OCI-LY7 (cell line): ENCODE data around the gene ATP2C1. TPM values are rescaled to one million over a fixed set of nuclear protein-coding genes. Genes with fewer than 3 reads are reported as not detected.

Experiments used
- BruUV-seq: library from RNA; stranded (reverse); fragments of 400-500 nt; replicated peaks from 2 replicates; lab custom pipeline; 2021; lab: Mats Ljungman, UMichigan
- CTCF ChIA-PET: fragments of 300-600 bp; sonication (Branson Sonifier 250); formaldehyde crosslinking; loops from one replicate; lab custom pipeline; 2022; ENCODE audit warnings: antibody characterized with exemption; ENCODE audit not compliant: unreplicated experiment; lab: Charles Lee
- POLR2A ChIA-PET: fragments of 300-600 bp; sonication (Branson Sonifier 250); formaldehyde crosslinking; loops from one replicate; lab custom pipeline; 2022; ENCODE audit warnings: antibody characterized with exemption; lab: Charles Lee
- DNase-seq: peaks from one replicate; pipeline ENCODE4 v3.0.0-alpha.2; 2015; ENCODE audit warnings: low spot score
- H2AFZ ChIP-seq: fragments of 200-600 bp; sonication (generic), shearing (Covaris generic); 2 replicates; pipeline ENCODE4 v1.6.1; 2014; ENCODE audit warnings: mild to moderate bottlenecking, antibody characterized with exemption, low read length, moderate library complexity
- H3K27ac ChIP-seq: fragments of 200-600 bp; sonication (generic); 2 replicates; pipeline ENCODE4 v1.5.1; 2014; ENCODE audit warnings: mixed run types, low read depth, mild to moderate bottlenecking, moderate library complexity, low read length, inconsistent platforms; ENCODE audit not compliant: poor library complexity, severe bottlenecking
- H3K36me3 ChIP-seq: fragments of 200-600 bp; sonication (generic); 2 replicates; pipeline ENCODE4 v1.6.1; 2014; ENCODE audit warnings: mild to moderate bottlenecking, antibody characterized with exemption, low read length, moderate library complexity, mixed read lengths; ENCODE audit not compliant: insufficient read depth
- H3K4me1 ChIP-seq: fragments of 200-600 bp; sonication (generic); 2 replicates; pipeline ENCODE4 v1.5.1; 2014; ENCODE audit warnings: mild to moderate bottlenecking, low read length; ENCODE audit not compliant: insufficient read depth, poor library complexity, severe bottlenecking
- H3K4me2 ChIP-seq: fragments of 200-600 bp; sonication (generic); 2 replicates; pipeline ENCODE4 v1.6.1; 2014; ENCODE audit warnings: mild to moderate bottlenecking, low read length
- H3K4me3 ChIP-seq: fragments of 200-600 bp; sonication (generic); 2 replicates; pipeline ENCODE4 v1.5.1; 2014; ENCODE audit warnings: mild to moderate bottlenecking, low read depth, low read length; ENCODE audit not compliant: poor library complexity, severe bottlenecking
- H3K79me2 ChIP-seq: fragments of 200-600 bp; sonication (generic); 2 replicates; pipeline ENCODE4 v1.6.1; 2016; ENCODE audit warnings: low read depth, mild to moderate bottlenecking, low read length, moderate library complexity, mixed read lengths; ENCODE audit not compliant: insufficient read depth
- H3K9me2 ChIP-seq: fragments of 200-600 bp; sonication (generic); 2 replicates; pipeline ENCODE4 v1.6.1; 2016; ENCODE audit warnings: mild to moderate bottlenecking, low read length, mixed read lengths; ENCODE audit not compliant: insufficient read depth
- H3K9me3 ChIP-seq: fragments of 200-600 bp; sonication (generic); 2 replicates; pipeline ENCODE4 v1.6.1; 2014; ENCODE audit warnings: mild to moderate bottlenecking, mixed run types, low read length, mixed read lengths
- H4K20me1 ChIP-seq: fragments of 200-600 bp; sonication (generic); 2 replicates; pipeline ENCODE4 v1.6.1; 2014; ENCODE audit warnings: mild to moderate bottlenecking, antibody characterized with exemption, low read length, moderate library complexity, mixed read lengths; ENCODE audit not compliant: insufficient read depth
- EZH2phosphoT487 ChIP-seq: fragments of 200-600 bp; sonication (generic); IDR thresholded peaks from 2 replicates; pipeline ENCODE4 v1.6.1; 2018; ENCODE audit warnings: low read depth, borderline replicate concordance, mild to moderate bottlenecking, mixed run types, antibody characterized with exemption, low read length, moderate library complexity, mixed read lengths
- intact Hi-C: fragments of 100-400 bp; cut with micrococcal nuclease; formaldehyde crosslinking; loops from one replicate; pipeline ENCODE4 v1.10.0; 2022; ENCODE audit not compliant: unreplicated experiment
- total RNA-seq, 2 experiments: library from RNA; depleted of rRNA in 1 of 2; stranded (reverse); fragments of >200 nt in 1 of 2; shearing (Covaris generic) in 1 of 2; gene quantifications; 2 replicates each; pipeline ENCODE4 v1.2.3, GENCODE V29; 2014 to 2022
- TF ChIP-seq, protein P1 (sequence below): fragments of 200-600 bp; sonication (generic); conservative IDR thresholded peaks from 2 replicates; pipeline ENCODE4 v1.5.1; 2014; ENCODE audit warnings: mild to moderate bottlenecking, antibody characterized with exemption, low read length, moderate library complexity, mixed read lengths

Gene ATP2C1
- total RNA-seq, 2 experiments from 2014 or later = 31.1 to 56.8 TPM

DNA sequence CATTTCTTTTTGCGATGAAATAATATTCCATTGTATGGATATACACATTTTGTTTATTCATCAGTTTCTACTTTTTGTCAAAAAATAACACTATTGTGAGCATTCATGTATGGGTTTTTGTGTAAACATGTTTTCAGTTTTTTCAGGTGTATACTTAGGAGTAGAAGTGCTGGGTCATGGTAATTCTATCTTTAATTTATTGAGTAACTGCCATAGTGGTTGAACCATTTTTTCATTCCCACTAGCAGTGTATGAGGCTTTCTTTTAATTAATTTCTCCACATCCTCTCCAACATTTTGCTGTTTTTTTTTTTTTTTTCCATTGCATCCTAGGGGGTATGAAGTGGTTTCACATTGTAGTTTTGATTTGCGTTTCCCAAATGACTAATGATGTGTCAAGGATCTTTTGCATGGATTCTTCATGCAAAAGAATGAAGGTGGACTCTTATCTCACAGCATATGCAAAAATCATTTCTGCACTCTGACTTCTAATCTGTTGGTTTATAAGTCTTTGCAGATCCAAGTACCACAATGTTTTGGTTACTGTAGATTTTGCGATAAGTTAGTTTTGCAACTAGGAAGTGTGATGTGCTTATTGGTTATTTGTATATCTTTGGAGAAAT, 12.6 kb downstream of the ATP2C1 start:
- POLR2A ChIA-PET = no interaction called here
- H3K4me2 ChIP-seq = no peak overlapping the region
- no TSS peak for BruUV-seq
- no peak overlapping the region for H3K27ac ChIP-seq
- H3K4me1 ChIP-seq = peaks cover 42% of the 10 kb centered on the region
- no peak overlapping the region for H2AFZ ChIP-seq
- CTCF ChIA-PET = no interaction called here
- H3K79me2 ChIP-seq = peaks cover 85% of the 10 kb centered on the region
- no peaks in the 10 kb centered on the region for H3K9me2 ChIP-seq
- 0 out of 2 replicates have a peak, but pooled peaks cover 6% of the 10 kb centered on the region for H3K9me3 ChIP-seq
- peaks cover 6% of the 10 kb centered on the region; the same call in 1 of the 2 replicates for H4K20me1 ChIP-seq
- intact Hi-C loops = no loop called here
- no peak for DNase-seq
- H3K4me3 ChIP-seq = no peak overlapping the region
- no peak for TF ChIP-seq EZH2phosphoT487
- TF ChIP-seq, protein P1, sequence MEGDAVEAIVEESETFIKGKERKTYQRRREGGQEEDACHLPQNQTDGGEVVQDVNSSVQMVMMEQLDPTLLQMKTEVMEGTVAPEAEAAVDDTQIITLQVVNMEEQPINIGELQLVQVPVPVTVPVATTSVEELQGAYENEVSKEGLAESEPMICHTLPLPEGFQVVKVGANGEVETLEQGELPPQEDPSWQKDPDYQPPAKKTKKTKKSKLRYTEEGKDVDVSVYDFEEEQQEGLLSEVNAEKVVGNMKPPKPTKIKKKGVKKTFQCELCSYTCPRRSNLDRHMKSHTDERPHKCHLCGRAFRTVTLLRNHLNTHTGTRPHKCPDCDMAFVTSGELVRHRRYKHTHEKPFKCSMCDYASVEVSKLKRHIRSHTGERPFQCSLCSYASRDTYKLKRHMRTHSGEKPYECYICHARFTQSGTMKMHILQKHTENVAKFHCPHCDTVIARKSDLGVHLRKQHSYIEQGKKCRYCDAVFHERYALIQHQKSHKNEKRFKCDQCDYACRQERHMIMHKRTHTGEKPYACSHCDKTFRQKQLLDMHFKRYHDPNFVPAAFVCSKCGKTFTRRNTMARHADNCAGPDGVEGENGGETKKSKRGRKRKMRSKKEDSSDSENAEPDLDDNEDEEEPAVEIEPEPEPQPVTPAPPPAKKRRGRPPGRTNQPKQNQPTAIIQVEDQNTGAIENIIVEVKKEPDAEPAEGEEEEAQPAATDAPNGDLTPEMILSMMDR = no peak
- H3K36me3 ChIP-seq = peaks cover 23% of the 10 kb centered on the region

DNA sequence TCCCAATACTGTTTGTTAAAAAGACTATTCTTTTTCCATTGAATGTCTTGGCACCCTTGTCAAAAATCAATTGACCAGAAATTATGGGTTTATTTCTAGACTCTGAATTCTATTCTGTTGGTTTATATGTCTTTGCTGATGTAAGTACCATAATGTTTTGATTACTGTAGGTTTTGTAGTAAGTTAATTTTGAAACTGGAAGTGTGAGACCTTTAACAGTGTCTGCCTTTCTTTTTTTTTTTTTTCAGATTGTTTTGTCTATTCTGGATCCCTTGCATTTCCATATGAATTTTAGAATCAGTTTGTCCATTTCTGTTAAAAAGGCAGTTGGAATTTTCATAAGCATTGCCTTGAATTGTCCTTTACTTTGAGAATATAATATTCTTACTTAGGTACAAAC, 13.6 kb downstream of the ATP2C1 start:
- no peak for TF ChIP-seq EZH2phosphoT487
- TF ChIP-seq, protein P1 = no peak
- Histone ChIP-seq H3K79me2 (peaks cover 74% of the 10 kb centered on the region), H2AFZ (no peak overlapping the region), H3K9me2 (no peaks in the 10 kb centered on the region), H3K36me3 (peaks cover 23% of the 10 kb centered on the region), H3K27ac (no peak overlapping the region), H3K4me1 (peaks cover 36% of the 10 kb centered on the region), H3K4me2 (no peak overlapping the region; the same call in 1 of the 2 replicates), H3K4me3 (no peak overlapping the region), H3K9me3 (0 out of 2 replicates have a peak, but pooled peaks cover 6% of the 10 kb centered on the region), H4K20me1 (no peaks in the 10 kb centered on the region)
- no peak for DNase-seq
- intact Hi-C loops = no loop called here
- ChIA-PET CTCF (no interaction called here), POLR2A (no interaction called here)
- BruUV-seq = no TSS peak

DNA sequence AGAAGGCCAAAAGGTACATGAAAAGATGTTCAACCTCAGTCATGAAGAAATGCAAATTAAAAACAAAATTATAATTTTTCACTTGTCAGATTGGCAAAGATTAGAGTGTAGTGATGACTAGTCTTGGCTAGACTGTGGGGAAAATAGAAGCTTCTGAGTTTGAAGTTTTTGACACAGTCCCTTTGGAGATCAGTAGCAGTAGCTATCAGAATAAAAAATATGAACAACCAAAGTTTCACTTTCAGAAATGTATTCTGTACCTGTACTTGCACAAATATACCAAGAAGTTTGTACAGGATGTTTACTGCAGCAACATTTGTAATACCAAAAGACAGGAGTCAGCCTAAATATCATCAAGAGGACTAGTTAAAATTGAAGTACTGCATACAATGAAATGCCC, 14.1 kb downstream of the ATP2C1 start:
- TF ChIP-seq EZH2phosphoT487 = no peak
- TF ChIP-seq, protein P1 = no peak
- no TSS peak for BruUV-seq
- Histone ChIP-seq H3K4me3 (no peak overlapping the region), H4K20me1 (no peaks in the 10 kb centered on the region), H3K9me2 (no peaks in the 10 kb centered on the region), H3K27ac (no peak overlapping the region), H3K4me2 (no peak overlapping the region; the same call in 1 of the 2 replicates), H3K36me3 (peaks cover 23% of the 10 kb centered on the region), H3K79me2 (peaks cover 70% of the 10 kb centered on the region), H2AFZ (no peak overlapping the region), H3K4me1 (peaks cover 36% of the 10 kb centered on the region), H3K9me3 (0 out of 2 replicates have a peak, but pooled peaks cover 6% of the 10 kb centered on the region)
- no peak for DNase-seq
- intact Hi-C loops = no loop called here
- CTCF ChIA-PET = no interaction called here
- POLR2A ChIA-PET = no interaction called here
